ENCODE results near the gene NPIPB8. TPM values are rescaled to one million over a fixed set of nuclear protein-coding genes. Genes with fewer than 3 reads are reported as not detected.
A peak's percentile ranks its signal among the peaks of the same experiment; 100 is the strongest.
"Not testable (repeated sequence)": the region's sequence is repeated elsewhere in the genome, so short reads cannot be mapped to it uniquely, and the experiment has no call there.

NPIPB8 gene
- total RNA-seq, 1 donor from 2014 or later = 0.70 TPM

DNA sequence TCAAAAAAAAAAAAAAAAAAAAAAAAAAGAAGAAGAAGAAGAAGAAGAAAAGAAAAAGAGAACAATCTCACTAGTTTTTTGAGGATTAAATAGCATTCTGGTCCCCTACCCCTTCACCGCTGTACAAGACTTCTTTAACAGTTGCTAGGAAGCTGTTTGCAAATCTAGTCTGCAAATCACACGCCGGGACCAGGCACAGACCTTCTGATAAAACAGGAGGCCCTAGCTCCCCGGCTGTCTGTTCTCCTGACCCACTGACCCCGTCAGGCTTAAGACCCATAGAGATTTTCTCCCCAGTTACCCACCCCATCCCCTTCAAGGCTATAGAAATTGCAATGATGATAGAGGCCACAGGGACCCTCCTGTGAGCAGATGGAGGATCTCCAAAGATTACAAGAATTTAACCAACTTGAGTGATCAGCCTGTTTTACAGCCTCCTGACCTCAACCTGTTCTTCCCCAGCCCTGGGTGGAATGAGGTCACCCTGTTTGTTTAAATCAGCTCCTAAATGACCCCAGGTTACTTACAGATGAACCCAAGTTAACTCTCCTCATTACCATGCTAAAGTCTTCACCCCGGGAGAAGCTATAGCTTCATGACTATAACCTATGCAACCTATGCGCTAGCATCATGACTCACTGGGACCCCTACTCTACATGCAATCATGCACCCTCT is 16.2 kb upstream of the NPIPB8 start:
- intact Hi-C loops (cut with micrococcal nuclease) = loop anchor here (5.0 kb wide), 1 partner anchor 64 kb away; no protein-coding TSS in a partner anchor
- Mint-ChIP-seq H3K36me3 (ENCODE audit: low read depth) (peaks cover 2% of the 10 kb centered on the region), H3K27ac (peak overlapping the region; percentile 25)

DNA sequence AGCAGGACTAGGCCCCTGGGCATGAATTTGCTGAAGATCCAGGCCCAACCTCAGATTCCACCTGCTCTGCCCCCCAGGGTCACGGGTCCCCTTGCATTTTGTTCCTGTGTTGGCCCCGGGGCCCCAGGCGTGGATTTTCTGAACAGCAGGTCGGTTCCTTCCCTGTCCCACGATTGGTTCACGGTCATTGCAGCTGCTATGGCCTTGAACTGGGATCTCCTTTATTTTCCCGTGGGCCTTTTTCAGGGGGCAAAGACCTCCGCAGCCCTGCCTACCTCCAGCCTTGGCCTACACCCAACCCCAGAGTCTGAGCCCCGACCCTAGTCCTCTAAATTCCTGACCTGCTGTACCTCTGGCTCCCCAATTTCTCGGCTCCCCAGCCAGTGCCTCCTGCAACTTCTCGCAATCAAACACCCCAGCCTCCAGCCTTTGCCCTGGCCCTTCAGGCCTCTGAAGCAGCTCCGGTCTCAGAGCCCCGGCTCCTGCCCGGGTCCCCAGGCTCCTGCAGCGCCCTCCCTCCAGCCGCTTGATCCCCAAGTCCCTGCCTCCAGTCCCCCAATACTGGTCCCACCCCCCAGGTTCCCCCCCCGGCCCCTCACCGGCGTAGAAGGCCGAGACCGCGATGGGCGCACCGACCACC is 15.2 kb upstream of the NPIPB8 start:
- not testable (repeated sequence) for DNase-seq (ENCODE audit: low spot score); H3K27me3 Mint-ChIP-seq (ENCODE audit: insufficient read depth); H3K36me3 Mint-ChIP-seq (ENCODE audit: low read depth); H3K9me3 Mint-ChIP-seq; H3K4me1 Mint-ChIP-seq (ENCODE audit: low read depth); H3K27ac Mint-ChIP-seq
- peak overlapping the region; percentile 85 for H3K4me3 Mint-ChIP-seq
- intact Hi-C loops (cut with micrococcal nuclease) = loop anchor here (5.0 kb wide), 1 partner anchor 65 kb away; no protein-coding TSS in a partner anchor

More for the DNA sequence above, 16.2 kb upstream of the NPIPB8 start:
- no peaks in the 10 kb centered on the region for H3K9me3 Mint-ChIP-seq
- no peak for DNase-seq (ENCODE audit: low spot score)
- peak overlapping the region; percentile 85 for H3K4me3 Mint-ChIP-seq
- H3K4me1 Mint-ChIP-seq (ENCODE audit: low read depth) = peaks cover 9% of the 10 kb centered on the region
- H3K27me3 Mint-ChIP-seq (ENCODE audit: insufficient read depth) = peaks cover 9% of the 10 kb centered on the region

DNA sequence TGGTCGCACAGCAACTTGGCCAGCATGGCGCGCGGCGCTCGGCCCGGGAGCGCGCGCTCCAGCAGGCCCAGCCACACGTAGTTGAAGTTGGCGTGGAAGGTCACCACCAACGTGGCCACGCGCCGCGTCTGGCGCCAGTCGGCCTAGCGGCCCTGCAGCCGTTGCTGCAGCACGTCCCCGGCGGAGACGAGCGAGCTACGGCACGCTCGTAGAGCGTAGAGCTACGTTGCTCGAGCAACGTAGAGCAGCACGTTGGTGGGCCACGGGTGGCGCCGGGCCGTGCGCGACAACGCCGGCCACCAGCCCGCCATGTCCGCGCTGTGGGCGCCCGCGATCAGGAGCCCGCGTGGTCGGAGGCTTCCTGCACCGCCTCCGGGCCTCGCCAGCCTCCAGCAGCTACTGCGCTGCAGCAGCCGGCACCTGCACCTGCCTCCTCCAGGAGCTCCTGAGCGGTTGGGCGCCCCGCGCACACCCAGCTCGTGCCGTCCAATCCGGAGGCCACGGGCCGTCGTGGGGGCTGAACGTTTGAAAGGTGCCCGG is 14.6 kb upstream of the NPIPB8 start:
- peak; percentile 42 for DNase-seq (ENCODE audit: low spot score)
- Mint-ChIP-seq H3K27me3 (ENCODE audit: insufficient read depth) (peaks cover 9% of the 10 kb centered on the region), H3K27ac (peak overlapping the region; percentile 48), H3K36me3 (ENCODE audit: low read depth) (peaks cover 2% of the 10 kb centered on the region), H3K9me3 (no peaks in the 10 kb centered on the region), H3K4me3 (peak overlapping the region; percentile 85), H3K4me1 (ENCODE audit: low read depth) (peaks cover 9% of the 10 kb centered on the region)
- intact Hi-C loops (cut with micrococcal nuclease) = loop anchor here (5.0 kb wide), 1 partner anchor 66 kb away; no protein-coding TSS in a partner anchor

DNA sequence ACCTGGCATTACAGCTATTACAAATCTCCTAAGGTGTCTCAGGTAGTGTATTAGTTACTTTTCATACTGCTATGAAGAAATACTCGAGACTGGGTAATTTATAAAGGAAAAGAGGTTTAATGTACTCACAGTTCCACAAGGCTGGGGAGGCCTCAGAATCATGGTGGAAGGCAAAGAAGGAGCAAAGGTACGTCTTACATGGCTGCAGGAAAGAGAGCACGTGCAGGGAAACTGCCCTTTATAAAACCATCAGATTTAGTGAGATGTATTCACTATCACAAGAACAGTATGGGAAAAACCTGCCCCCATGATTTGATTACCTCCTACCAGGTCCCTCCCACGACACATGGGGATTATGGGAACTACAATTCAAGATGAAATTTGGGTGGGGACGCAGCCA is 7.0 kb upstream of the NPIPB8 start:
- intact Hi-C loops (cut with micrococcal nuclease) = not testable (repeated sequence)

DNA sequence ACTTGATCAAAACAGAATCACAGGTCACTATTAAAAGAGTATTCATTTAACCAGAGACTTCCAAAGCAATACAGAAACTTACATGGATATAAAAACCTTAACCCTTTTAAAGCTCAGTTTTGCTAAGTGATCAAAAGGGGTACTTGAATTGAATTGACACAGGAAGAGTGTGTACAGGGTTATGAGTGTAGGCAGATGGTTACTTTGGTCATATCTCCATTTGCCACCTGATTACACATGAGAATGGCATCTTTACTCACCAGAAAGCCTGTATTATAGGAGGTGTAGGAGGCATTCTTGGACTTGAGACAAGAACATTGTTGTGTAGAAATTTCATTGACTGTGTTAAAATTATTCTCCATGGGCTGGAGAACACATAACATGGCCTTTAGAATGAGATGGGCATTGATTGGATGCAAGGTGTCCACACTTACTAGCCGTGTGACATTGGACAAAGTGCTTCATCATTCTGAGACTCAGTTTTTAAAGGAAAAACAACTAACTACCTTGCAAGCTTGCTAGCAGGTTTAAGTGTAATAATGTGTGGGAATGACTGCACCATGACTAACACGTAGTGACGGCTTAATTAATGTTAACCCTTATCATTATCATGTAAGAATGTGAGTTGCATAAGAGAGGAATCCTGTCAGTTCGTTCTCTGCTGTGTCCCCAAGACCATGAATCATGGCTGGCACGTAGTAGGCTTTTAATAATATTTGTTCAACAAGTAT is 1.6 kb upstream of the NPIPB8 start:
- H3K9me3 Mint-ChIP-seq; intact Hi-C loops (cut with micrococcal nuclease); H3K27ac Mint-ChIP-seq; DNase-seq (ENCODE audit: low spot score); H3K36me3 Mint-ChIP-seq (ENCODE audit: low read depth); H3K4me1 Mint-ChIP-seq (ENCODE audit: low read depth); H3K4me3 Mint-ChIP-seq: not testable (repeated sequence)
- peaks cover 13% of the 10 kb centered on the region for H3K27me3 Mint-ChIP-seq (ENCODE audit: insufficient read depth)

More for the DNA sequence above, 7.0 kb upstream of the NPIPB8 start:
- not testable (repeated sequence) for H3K9me3 Mint-ChIP-seq; H3K27ac Mint-ChIP-seq; H3K4me1 Mint-ChIP-seq (ENCODE audit: low read depth); DNase-seq (ENCODE audit: low spot score); H3K4me3 Mint-ChIP-seq; H3K36me3 Mint-ChIP-seq (ENCODE audit: low read depth)
- H3K27me3 Mint-ChIP-seq (ENCODE audit: insufficient read depth) = peaks cover 16% of the 10 kb centered on the region

DNA sequence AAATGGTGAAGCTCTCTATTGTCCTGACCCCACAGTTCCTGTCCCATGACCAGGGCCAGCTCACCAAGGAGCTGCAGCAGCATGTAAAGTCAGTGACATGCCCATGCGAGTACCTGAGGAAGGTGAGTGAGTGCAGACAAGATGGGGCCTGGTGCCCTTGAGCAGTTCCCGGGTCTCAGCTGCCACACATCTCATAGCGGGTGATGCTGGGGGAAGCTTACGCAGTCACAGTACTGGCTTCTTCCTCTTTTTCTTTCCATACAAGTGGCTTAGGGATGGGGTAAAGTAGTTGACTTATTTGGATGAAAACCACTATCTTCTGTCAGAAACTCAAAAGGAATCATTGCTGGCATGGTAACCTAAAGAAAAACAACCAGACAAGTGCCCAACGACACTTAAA is 494 bp downstream of the NPIPB8 start:
- H3K9me3 Mint-ChIP-seq; H3K27ac Mint-ChIP-seq; intact Hi-C loops (cut with micrococcal nuclease); H3K36me3 Mint-ChIP-seq (ENCODE audit: low read depth); H3K4me3 Mint-ChIP-seq; H3K4me1 Mint-ChIP-seq (ENCODE audit: low read depth); DNase-seq (ENCODE audit: low spot score): not testable (repeated sequence)
- H3K27me3 Mint-ChIP-seq (ENCODE audit: insufficient read depth) = peaks cover 10% of the 10 kb centered on the region

DNA sequence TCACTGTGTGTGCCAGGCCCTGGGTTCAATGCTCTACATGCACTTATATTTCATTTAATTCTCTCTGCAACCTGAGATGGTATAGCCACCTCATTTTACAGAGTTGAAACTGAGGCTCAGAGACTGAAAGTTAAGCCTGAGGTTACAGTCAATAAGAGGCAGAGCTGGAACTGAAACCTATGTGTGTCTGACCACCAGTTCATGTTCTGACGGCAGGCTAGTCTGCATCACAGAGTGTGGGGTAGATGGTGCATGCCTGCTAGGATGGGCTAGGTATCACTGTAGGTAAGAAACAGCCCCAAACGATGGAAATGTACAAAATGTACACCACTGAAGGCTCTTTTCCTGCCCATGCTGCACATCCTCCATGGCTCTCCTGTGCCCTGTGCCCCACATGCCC is 2.1 kb downstream of the NPIPB8 start:
- H3K4me3 Mint-ChIP-seq; H3K27ac Mint-ChIP-seq; H3K27me3 Mint-ChIP-seq (ENCODE audit: insufficient read depth); DNase-seq (ENCODE audit: low spot score); H3K36me3 Mint-ChIP-seq (ENCODE audit: low read depth); H3K9me3 Mint-ChIP-seq; H3K4me1 Mint-ChIP-seq (ENCODE audit: low read depth); intact Hi-C loops (cut with micrococcal nuclease): not testable (repeated sequence)

DNA sequence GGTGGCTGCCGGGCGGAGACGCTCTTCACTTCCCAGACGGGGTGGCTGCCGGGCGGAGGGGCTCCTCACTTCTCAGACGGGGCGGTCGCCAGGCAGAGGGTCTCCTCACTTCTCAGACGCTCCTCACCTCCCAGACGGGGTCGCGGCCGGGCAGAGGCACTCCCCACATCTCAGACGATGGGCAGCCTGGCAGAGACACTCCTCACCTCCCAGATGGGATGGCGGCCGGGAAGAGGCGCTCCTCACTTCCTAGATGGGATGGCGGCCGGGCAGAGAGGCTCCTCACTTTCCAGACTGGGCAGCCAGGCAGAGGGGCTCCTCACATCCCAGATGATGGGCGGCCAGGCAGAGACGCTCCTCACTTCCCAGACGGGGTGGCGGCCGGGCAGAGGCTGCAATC is 28.4 kb downstream of the NPIPB8 start:
- H3K4me3 Mint-ChIP-seq; DNase-seq (ENCODE audit: low spot score); H3K27me3 Mint-ChIP-seq (ENCODE audit: insufficient read depth); H3K4me1 Mint-ChIP-seq (ENCODE audit: low read depth); intact Hi-C loops (cut with micrococcal nuclease); H3K9me3 Mint-ChIP-seq; H3K36me3 Mint-ChIP-seq (ENCODE audit: low read depth); H3K27ac Mint-ChIP-seq: not testable (repeated sequence)

DNA sequence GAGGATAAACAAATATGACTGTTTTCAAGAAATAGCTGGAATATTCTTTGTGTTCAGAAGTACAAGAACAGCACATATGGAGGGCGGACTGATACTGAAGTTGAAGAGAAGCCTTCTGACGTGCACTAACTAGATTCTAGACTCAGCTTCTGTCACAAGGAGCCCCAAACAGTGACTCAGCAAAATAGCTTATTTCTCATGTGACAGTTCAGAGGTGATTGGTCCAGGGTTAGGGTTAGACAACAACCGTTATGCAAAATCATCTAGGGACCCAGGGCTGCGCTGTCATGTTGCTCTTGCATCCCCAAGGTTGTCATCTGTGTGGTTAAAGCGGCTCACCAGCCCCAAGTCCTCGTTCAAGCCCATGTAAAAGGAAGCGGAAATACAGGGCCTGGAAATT is 29.6 kb downstream of the NPIPB8 start:
- not testable (repeated sequence) for H3K27ac Mint-ChIP-seq

DNA sequence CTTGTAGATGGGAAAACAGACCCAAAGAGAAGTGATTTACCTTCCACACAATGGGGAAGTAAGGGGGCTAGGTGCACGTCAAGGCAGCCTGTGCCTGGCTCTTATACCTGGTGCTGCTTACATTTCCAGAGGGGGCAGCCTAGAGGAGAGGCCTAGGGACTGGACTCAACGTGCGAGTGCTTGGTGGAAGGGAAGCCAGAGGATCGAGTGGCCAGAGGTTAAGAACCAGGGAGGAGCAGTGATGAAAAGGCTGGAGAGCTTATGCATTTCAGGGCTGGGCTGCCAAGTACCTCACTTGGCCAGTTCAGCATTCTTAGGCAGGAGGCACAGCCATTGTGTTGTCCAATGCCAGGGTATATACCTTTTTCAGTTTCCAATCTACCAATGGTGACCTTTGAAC is 30.3 kb downstream of the NPIPB8 start:
- H3K4me1 Mint-ChIP-seq (ENCODE audit: low read depth); H3K27me3 Mint-ChIP-seq (ENCODE audit: insufficient read depth); H3K36me3 Mint-ChIP-seq (ENCODE audit: low read depth); DNase-seq (ENCODE audit: low spot score); intact Hi-C loops (cut with micrococcal nuclease); H3K4me3 Mint-ChIP-seq; H3K9me3 Mint-ChIP-seq; H3K27ac Mint-ChIP-seq: not testable (repeated sequence)

More for the DNA sequence above, 29.6 kb downstream of the NPIPB8 start:
- H3K4me1 Mint-ChIP-seq (ENCODE audit: low read depth); DNase-seq (ENCODE audit: low spot score); H3K36me3 Mint-ChIP-seq (ENCODE audit: low read depth); H3K4me3 Mint-ChIP-seq; H3K27me3 Mint-ChIP-seq (ENCODE audit: insufficient read depth); H3K9me3 Mint-ChIP-seq; intact Hi-C loops (cut with micrococcal nuclease): not testable (repeated sequence)

DNA sequence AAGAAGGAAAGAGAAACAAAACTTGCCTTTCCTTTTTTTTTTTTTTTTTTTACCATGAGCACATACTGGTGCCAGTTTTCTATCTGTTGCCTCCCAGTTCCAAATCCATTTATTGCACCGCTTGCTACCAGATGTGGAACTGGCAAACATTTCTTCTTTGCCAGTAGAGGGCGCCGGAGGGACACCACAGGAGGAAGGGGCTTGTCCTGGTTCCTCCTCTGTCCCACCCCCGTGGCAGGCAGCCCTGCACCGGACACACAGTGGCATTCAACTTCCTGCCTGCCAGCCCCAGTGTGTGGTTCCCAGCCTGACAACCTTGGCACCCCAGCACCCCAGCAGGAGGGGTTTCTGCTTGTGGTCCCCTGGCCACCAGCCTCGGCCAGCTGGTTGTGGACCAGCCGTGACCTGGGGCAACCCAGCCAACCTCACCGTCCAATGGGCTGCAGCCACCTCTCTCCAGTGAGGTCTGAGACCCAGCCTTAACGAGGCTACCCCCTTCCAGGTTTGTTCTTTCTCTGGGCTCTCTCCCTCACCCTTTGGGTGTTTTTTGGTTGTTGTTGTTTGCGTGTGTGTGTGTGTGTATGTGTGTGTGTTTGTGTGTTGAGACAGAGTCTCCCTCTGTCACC is 50.6 kb downstream of the NPIPB8 start:
- H3K36me3 Mint-ChIP-seq (ENCODE audit: low read depth); H3K4me1 Mint-ChIP-seq (ENCODE audit: low read depth); intact Hi-C loops (cut with micrococcal nuclease); H3K9me3 Mint-ChIP-seq; H3K27ac Mint-ChIP-seq; H3K4me3 Mint-ChIP-seq; DNase-seq (ENCODE audit: low spot score); H3K27me3 Mint-ChIP-seq (ENCODE audit: insufficient read depth): not testable (repeated sequence)

DNA sequence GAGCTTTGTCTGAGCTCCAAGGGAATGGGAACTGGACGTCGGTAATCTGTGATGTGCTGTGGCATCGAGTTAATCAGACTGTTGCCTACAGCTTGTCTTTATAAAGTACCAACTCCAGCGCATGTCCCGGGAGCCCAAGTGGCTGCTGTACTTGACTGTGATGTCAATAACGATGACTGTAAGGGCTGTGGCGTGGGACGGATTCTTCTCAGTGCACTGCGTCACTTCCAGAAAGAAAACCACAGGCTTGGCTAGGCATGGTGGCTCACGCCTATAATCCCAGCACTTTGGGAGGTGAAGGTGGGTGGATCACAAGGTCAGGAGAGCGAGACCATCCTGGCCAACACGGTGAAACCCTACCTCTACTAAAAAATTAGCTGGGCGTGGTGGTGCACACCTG is 51.6 kb downstream of the NPIPB8 start:
- DNase-seq (ENCODE audit: low spot score); H3K4me3 Mint-ChIP-seq; H3K27ac Mint-ChIP-seq; H3K4me1 Mint-ChIP-seq (ENCODE audit: low read depth); H3K27me3 Mint-ChIP-seq (ENCODE audit: insufficient read depth); H3K9me3 Mint-ChIP-seq; intact Hi-C loops (cut with micrococcal nuclease); H3K36me3 Mint-ChIP-seq (ENCODE audit: low read depth): not testable (repeated sequence)
